Colonic mucosa (tissue), 4 donors: ENCODE measurements around the gene NXNL2. TPM values are rescaled to one million over a fixed set of nuclear protein-coding genes. Genes with fewer than 3 reads are reported as not detected.

Source experiments
- DNase-seq: peaks from one replicate; pipeline ENCODE4 v3.0.0-alpha.2; 2020
- H3K27ac ChIP-seq: fragments of 200-600 bp; one replicate; pipeline ENCODE4 v1.8.0; 2021
- H3K27me3 ChIP-seq: fragments of 200-600 bp; one replicate; pipeline ENCODE4 v1.8.0; 2021
- H3K36me3 ChIP-seq: fragments of 200-600 bp; one replicate; pipeline ENCODE4 v1.8.0; 2021
- H3K4me1 ChIP-seq: fragments of 200-600 bp; one replicate; pipeline ENCODE4 v1.8.0; 2021; ENCODE audit warnings: mild to moderate bottlenecking
- H3K4me3 ChIP-seq: fragments of 200-600 bp; one replicate; pipeline ENCODE4 v1.8.0; 2021
- H3K9ac ChIP-seq, 2 donors: one replicate each; pipeline ENCODE4 v1.7.0; 2013; ENCODE audit warnings: control low read depth in 2 of 2, low read depth in 2 of 2, low read length in 2 of 2
- H3K9me3 ChIP-seq: fragments of 200-600 bp; one replicate; pipeline ENCODE4 v1.8.0; 2021
- intact Hi-C: fragments of 100-400 bp; cut with DNase I; formaldehyde crosslinking; loops from one replicate; pipeline ENCODE4 v1.14.1; 2022
- total RNA-seq, 2 donors: library from RNA; stranded (reverse); fragmentation: NEBNext Ultra II Directional in 1 of 2; extraction: Animal tissue kit (Norgen Biotek cat#: 25700) in 1 of 2; gene quantifications; one replicate each; pipeline ENCODE4 v1.2.1, GENCODE V29; 2021
- TF ChIP-seq, protein P1 (sequence below): fragments of 200-600 bp; IDR thresholded peaks from one replicate; pipeline ENCODE4 v1.8.0; 2022; ENCODE audit warnings: antibody characterized with exemption, mild to moderate bottlenecking
- donor health status: healthy.
- donor health status: DM: no; HTN: no; CAD: no.
- donor health status: DM: no; HTN: no; CAD: no.

Gene NXNL2
- total RNA-seq, 2 donors from 2014 or later, result not detected

GRCh38 chr9:88511906-88512305 is 23.1 kb upstream of the NXNL2 start:
- no peak overlapping the region for H3K4me3 ChIP-seq
- TF ChIP-seq, protein P1, sequence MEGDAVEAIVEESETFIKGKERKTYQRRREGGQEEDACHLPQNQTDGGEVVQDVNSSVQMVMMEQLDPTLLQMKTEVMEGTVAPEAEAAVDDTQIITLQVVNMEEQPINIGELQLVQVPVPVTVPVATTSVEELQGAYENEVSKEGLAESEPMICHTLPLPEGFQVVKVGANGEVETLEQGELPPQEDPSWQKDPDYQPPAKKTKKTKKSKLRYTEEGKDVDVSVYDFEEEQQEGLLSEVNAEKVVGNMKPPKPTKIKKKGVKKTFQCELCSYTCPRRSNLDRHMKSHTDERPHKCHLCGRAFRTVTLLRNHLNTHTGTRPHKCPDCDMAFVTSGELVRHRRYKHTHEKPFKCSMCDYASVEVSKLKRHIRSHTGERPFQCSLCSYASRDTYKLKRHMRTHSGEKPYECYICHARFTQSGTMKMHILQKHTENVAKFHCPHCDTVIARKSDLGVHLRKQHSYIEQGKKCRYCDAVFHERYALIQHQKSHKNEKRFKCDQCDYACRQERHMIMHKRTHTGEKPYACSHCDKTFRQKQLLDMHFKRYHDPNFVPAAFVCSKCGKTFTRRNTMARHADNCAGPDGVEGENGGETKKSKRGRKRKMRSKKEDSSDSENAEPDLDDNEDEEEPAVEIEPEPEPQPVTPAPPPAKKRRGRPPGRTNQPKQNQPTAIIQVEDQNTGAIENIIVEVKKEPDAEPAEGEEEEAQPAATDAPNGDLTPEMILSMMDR, result no peak
- intact Hi-C loops, result no loop called here
- no peaks in the 10 kb centered on the region for H3K36me3 ChIP-seq
- no peak overlapping the region for H3K9ac ChIP-seq
- H3K27ac ChIP-seq, result no peak overlapping the region
- no peaks in the 10 kb centered on the region for H3K4me1 ChIP-seq
- H3K27me3 ChIP-seq, result no peaks in the 10 kb centered on the region
- H3K9me3 ChIP-seq, result no peaks in the 10 kb centered on the region
- DNase-seq, result no peak

DNA sequence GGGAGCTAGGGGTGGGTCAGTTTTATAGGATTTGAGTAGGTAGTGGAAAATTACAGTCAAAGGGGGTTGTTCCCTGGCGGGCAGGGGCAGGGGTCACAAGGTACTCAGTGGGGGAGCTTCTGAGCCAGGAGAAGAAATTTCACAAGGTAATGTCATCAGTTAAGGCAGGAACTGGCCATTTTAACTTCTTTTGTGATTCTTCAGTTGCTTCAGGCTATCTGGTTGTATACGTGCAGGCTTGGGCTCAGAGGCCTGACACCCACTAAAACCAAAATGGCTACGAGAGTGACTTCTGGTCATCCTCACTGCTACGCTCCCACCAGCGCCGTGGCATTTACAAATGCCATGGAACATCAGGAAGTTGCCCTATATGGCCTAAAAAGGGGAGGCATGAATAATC is 20.7 kb upstream of the NXNL2 start:
- Histone ChIP-seq H3K4me1 (no peaks in the 10 kb centered on the region), H3K36me3 (no peaks in the 10 kb centered on the region), H3K27me3 (no peaks in the 10 kb centered on the region), H3K27ac (no peak overlapping the region), H3K4me3 (no peak overlapping the region), H3K9ac (no peak overlapping the region), H3K9me3 (no peaks in the 10 kb centered on the region)
- DNase-seq, result no peak
- intact Hi-C loops, result no loop called here
- TF ChIP-seq, protein P1, result no peak

GRCh38 chr9:88521308-88521707 is 13.7 kb upstream of the NXNL2 start:
- Histone ChIP-seq H3K9ac (no peak overlapping the region), H3K27me3 (no peaks in the 10 kb centered on the region), H3K9me3 (no peaks in the 10 kb centered on the region), H3K4me3 (no peak overlapping the region), H3K4me1 (no peaks in the 10 kb centered on the region), H3K36me3 (no peaks in the 10 kb centered on the region), H3K27ac (no peak overlapping the region)
- intact Hi-C loops, result no loop called here
- TF ChIP-seq, protein P1, result no peak
- DNase-seq, result no peak

- Histone ChIP-seq H3K9ac (no peak overlapping the region), H3K9me3 (no peaks in the 10 kb centered on the region), H3K4me1 (no peaks in the 10 kb centered on the region), H3K27me3 (no peaks in the 10 kb centered on the region), H3K4me3 (no peak overlapping the region), H3K36me3 (no peaks in the 10 kb centered on the region), H3K27ac (no peak overlapping the region)
- intact Hi-C loops, result no loop called here
- no peak for DNase-seq
- TF ChIP-seq, protein P1, result no peak
These were observed 12.6 kb upstream of the NXNL2 start for GRCh38 chr9:88522360-88522759.

- TF ChIP-seq, protein P1, result no peak
- DNase-seq, result no peak
- no peaks in the 10 kb centered on the region for H3K9me3 ChIP-seq
- intact Hi-C loops, result no loop called here
- no peaks in the 10 kb centered on the region for H3K36me3 ChIP-seq
- no peaks in the 10 kb centered on the region for H3K4me1 ChIP-seq
- H3K27ac ChIP-seq, result no peak overlapping the region
- no peak overlapping the region for H3K4me3 ChIP-seq
- no peak overlapping the region for H3K9ac ChIP-seq
- H3K27me3 ChIP-seq, result no peaks in the 10 kb centered on the region
These were observed 11.9 kb upstream of the NXNL2 start for GRCh38 chr9:88523056-88523455.

- H3K9me3 ChIP-seq, result no peaks in the 10 kb centered on the region
- intact Hi-C loops, result no loop called here
These were observed 10.1 kb upstream of the NXNL2 start for GRCh38 chr9:88524911-88525310.

More at GRCh38 chr9:88524911-88525310, 10.1 kb upstream of the NXNL2 start:
- no peaks in the 10 kb centered on the region for H3K27me3 ChIP-seq
- DNase-seq, result no peak
- TF ChIP-seq, protein P1, result no peak
- H3K4me3 ChIP-seq, result no peak overlapping the region
- no peaks in the 10 kb centered on the region for H3K36me3 ChIP-seq
- H3K4me1 ChIP-seq, result no peaks in the 10 kb centered on the region
- H3K27ac ChIP-seq, result no peak overlapping the region
- H3K9ac ChIP-seq, result no peak overlapping the region
